HS-5 (cell line): ENCODE measurements around the gene SFSWAP.
"Not testable (repeated sequence)": the region's sequence is repeated elsewhere in the genome, so short reads cannot be mapped to it uniquely, and the experiment has no call there.

ENCODE experiments used
- DNase-seq: peaks from one replicate; pipeline ENCODE4 v3.0.0-alpha.2; 2012; ENCODE audit warnings: low read depth

Gene SFSWAP

DNA sequence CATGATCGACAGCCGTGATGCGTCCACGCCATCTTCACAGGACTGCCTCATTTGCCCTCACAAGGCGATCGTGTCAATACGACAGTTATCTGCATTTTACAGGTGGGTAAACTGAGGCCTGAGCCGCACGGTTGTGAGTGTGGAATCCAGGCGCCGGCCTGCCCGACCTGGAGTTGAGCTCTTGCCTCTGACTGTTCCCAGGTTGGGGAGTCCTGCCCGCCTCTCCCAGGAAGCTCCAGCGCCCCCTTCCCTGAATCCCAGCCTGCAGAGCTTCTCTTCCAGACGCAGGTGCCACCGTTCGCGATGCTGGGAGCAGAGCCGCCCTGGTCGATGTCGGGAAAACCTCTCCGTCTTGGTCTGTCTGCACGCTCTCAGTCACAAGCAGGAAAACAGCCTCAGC, 31.1 kb upstream of the SFSWAP start:
- DNase-seq: not testable (repeated sequence)

DNA sequence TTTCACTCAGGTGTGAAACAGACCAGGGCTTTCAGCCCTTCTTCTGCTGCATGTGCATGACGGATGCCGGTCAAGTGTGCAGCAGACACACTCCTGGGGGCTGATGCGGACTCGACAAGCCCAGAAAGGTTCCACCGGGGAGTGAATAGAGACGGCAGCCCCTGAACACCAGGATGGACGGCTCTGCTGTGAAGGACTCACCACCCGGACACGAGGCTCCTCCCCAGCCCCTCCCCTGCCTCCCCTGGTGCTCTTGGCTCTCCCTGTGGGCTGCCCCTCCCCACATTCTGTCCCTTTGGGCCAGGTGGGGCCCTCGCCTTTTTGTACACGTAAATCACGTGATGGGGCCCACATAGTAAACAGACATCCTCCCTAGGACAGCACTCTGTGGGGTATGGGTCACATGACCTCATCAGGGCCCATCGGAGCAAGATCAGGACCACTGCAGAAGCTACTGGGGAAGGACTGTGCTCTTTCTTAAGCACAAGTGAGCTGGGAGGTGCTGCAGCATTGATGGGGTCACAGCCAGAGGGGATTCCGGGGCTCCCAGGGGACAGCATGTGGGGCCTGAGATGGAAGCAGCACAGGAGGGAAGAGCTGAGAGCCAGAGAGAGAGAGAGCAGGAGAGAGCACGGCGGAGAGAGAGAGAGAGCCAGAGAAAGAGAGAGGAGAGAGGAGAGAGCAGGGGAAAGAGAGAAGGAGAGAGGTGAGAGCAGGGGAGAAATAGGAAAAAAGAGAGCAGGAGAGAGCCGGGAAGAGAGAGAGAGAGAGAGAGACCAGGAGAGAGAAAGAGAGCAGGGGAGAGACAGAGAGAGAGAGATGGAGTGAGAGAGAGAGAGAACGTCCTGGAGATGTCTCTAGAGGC, 30.3 kb upstream of the SFSWAP start:
- not testable (repeated sequence) for DNase-seq

DNA sequence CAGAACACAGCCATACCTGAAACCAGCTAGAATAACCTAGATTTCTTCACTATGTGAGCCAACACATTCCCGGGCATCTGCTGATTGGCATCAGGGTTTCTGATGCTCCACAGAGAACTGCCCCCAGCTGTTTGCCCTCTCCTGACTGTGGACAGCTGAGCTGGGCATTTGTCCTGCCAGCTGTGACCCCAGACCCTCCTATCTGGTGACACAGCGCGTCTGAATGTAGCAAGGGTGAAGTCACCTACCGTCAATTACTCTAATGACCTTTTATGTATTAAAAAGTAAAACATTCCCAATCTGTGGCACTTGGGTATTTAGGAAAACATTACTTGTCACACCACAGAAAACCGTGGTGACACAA, 29.7 kb upstream of the SFSWAP start:
- DNase-seq: no peak

- not testable (repeated sequence) for DNase-seq
Measured at GRCh38 chr12:131681746-131682509, 29.0 kb upstream of the SFSWAP start.

DNA sequence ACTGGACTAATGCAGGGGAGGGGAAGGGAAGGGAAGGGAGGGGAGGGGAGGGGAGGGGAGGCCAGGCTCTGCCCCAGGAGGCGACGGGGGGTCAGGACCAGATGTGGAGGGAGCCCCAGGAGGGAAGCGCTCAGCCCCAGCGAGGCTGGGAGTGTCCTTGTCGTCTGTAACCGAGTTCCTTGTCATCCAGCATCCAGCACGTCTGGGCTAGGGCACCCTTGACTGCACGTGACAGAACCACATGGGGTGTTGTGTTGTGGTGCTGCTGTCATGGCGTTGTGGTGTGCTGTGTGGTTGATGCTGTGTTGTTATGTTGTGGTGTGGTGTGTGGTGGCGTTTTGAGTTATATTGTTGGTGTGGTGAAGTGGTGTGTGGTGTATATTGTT, 28.4 kb upstream of the SFSWAP start:
- no peak for DNase-seq

DNA sequence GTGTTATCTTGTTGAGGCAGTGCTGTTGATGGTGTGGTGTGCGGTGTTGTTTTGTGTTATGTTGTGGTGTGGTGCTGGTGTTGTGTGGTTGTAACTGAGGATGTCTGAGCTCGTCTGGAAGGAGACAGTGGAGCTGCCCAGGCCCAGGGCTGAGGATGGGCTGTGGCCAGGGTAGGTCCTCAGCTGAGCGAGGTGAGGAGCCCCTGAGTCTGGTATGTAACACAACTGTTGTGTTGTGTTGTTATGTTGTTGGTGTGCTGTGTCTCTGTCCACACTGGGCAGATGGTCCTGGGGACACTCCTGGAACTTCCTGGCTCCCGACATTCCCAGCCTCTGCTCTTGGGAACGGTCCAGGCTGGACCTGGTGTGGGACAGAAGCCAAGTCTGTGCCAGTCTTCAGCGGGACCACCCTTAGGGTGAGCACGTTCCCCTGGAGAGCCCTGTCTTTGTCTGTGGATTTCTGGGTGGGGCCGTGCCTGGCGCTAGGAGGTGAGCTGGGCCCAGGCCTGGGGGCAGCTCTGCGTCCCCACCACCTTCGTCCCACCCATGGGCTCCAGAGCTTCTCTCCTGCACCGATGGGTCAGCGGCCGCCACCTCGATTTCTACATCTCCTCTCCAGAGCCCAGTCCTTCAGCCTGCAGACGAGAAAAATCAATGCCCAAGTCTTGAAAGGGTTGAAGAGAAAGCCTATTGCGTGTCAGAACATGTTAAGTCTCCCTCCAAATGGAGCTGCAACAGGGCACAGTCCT, 27.4 kb upstream of the SFSWAP start:
- no peak for DNase-seq

GRCh38 chr12:131684015-131684725, 26.7 kb upstream of the SFSWAP start:
- DNase-seq: no peak

GRCh38 chr12:131687346-131688125, 23.4 kb upstream of the SFSWAP start:
- DNase-seq: no peak

- DNase-seq: no peak
Measured at GRCh38 chr12:131688131-131688844, 22.6 kb upstream of the SFSWAP start.

DNA sequence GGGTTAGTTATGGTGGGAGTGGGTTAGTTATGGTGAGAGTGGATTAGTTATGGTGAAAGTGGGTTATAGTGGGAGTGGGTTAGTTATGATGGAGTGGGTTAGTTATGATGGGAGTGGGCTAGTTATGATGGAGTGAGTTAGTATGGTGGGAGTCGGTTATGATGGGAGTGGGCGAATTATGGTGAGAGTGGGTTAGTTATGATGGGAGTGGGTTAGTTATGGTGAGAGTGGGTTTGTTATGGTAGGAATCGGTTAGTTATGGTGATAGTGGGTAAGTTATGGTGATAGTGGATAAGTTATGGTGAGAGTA, 22.1 kb upstream of the SFSWAP start:
- no peak for DNase-seq

GRCh38 chr12:131690320-131690719, 20.6 kb upstream of the SFSWAP start:
- DNase-seq: no peak

DNA sequence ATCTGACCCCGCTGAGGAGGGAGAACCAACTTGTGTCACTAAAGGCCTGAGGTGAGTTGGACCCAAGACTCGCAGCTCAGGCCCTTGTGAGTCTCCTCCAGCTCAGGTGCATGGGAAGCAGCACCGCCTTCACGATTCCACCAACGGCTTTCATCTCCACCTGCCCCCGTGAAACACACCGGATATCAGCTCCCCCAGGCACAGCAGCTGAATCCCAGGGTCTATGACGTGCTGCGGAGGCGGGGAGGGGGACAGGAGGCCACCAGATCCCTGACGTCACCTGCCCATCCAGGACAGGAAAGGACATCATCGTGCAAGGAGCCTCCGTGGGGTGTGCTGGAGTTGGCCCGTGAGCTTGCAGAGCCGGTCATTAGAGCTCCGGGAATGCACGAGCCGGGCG, 18.5 kb upstream of the SFSWAP start:
- DNase-seq: no peak

DNA sequence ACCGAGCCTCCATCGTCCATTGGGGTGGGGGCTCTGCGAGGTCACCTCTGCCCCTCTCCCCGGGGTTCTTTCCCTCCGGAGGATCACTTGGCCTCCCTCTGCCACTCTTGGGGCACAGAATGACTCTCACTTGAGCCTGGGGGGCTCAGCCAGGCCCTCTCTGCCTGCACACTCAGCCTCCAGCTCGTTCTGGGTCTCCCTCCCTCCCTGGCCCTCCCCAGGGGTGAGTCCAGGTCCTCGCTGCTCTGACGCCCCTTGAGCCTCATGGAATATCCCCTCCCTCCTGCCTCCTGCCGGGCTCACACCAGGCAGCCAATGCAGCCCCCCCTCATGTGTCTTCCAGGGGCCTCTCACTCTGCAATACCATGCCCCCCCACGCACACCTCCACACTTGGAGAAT, 17.7 kb upstream of the SFSWAP start:
- no peak for DNase-seq

DNA sequence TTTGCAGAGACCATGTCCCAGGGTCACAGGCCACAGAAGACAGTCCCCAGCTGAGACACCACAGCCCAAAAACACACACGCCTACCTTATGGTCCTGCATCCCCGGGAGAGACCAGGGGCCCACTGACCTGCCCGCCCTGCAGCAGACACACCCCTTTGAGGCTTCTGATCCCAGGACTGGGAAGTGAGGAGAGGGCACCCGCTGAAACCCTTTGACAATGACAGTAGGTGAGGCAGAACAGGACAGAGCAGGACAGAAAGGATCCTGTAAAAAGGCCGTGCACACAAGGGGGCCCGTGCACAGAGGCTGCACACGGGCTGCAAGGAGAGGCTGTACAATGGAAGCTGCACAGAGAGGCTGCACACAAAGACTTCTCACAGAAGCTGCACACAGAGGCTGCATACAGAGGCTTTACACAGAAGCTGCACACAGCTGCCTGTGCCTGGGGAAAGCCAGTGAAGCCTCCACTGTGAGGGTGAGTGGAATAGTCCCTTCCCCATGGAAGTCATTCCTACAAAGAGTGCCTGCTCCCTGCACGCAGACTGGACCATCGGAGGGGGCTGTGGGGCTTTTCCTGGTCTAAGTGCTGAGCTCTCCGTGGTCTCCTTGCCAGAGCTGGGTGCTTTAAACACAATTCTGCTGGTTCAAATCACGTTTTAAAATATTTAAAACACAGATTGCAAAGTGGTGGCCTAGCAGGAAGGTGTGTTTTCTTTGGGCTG, 16.6 kb upstream of the SFSWAP start:
- DNase-seq: no peak

GRCh38 chr12:131695968-131696367, 14.9 kb upstream of the SFSWAP start:
- DNase-seq: no peak

DNA sequence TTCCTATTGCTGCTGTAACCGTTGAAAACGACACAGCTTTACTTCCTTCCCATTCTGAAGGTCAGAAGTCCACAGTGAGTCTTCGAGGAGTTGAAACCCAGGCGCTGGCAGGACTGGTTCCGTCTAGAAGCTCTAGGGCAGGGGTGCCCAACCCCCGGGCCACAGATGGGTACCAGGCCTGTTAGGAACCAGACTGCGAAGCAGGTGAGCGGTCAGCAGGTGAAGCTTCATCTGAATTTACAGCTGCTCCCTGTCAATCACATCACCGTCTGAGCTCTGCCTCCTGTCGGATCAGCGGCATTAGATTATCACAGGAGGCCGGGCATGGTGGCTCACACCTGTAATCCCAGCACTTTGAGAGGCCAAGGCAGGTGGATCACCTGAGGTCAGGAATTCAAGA, 12.6 kb upstream of the SFSWAP start:
- DNase-seq: no peak

GRCh38 chr12:131699434-131699833, 11.5 kb upstream of the SFSWAP start:
- DNase-seq: peak; percentile 37

DNA sequence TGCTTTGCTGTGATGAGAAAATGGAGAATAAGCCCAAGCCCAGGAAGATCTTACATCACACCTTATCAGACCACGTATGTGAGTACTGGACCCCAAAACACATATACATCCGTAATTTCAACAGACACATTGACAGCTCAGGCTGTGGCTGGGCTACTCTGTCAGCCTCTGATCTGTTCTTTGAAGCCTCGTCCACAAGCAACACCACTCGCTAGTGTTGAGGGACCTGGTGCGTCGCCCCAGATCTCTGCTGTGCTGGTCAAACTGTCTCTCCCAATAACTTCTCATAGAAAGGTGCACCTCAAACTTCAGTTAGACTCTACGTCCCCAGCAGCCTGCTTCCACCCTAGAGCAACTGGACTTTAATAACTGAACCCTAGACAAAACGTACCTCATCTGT, 10.6 kb upstream of the SFSWAP start:
- DNase-seq: no peak

GRCh38 chr12:131701705-131702572, 9.0 kb upstream of the SFSWAP start:
- no peak for DNase-seq
